ENCODE measurements around the gene PODXL. TPM values are rescaled to one million over a fixed set of nuclear protein-coding genes. Genes with fewer than 3 reads are reported as not detected.
A peak's percentile ranks its signal among the peaks of the same experiment; 100 is the strongest.

PODXL gene
- total and polyA plus RNA-seq, 2 experiments from 2014 or later: 220 to 727 TPM

DNA sequence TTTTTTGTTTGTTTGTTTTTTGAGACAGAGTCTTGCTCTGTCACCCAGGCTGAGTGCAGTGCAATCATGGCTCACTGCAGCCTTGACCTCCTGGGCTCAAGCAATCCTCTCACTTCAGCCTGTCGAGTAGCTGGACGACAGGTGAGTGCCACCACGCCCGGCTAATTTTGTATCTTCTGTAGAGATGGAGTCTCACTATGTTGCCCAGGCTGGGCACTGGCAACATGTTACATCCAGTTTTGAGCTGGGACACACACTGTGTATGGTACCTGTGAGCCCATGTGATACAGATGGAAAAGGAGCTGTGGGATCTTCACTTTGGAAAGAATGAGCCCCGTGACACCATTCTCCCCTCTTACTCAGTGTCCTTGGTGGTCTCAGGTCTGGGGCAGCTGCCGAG lies 40.4 kb upstream of the PODXL start (continued):
- TF ChIP-seq, protein P1, sequence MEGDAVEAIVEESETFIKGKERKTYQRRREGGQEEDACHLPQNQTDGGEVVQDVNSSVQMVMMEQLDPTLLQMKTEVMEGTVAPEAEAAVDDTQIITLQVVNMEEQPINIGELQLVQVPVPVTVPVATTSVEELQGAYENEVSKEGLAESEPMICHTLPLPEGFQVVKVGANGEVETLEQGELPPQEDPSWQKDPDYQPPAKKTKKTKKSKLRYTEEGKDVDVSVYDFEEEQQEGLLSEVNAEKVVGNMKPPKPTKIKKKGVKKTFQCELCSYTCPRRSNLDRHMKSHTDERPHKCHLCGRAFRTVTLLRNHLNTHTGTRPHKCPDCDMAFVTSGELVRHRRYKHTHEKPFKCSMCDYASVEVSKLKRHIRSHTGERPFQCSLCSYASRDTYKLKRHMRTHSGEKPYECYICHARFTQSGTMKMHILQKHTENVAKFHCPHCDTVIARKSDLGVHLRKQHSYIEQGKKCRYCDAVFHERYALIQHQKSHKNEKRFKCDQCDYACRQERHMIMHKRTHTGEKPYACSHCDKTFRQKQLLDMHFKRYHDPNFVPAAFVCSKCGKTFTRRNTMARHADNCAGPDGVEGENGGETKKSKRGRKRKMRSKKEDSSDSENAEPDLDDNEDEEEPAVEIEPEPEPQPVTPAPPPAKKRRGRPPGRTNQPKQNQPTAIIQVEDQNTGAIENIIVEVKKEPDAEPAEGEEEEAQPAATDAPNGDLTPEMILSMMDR (conservative IDR thresholded peaks at IDR 0.05; ENCODE audit: low read depth in 2 of 2): no peak
- TF ChIP-seq JUNB (IDR thresholded peaks at IDR 0.05; ENCODE audit: unreplicated experiment) (no peak), NANOG (IDR thresholded peaks at IDR 0.05; ENCODE audit: borderline replicate concordance) (no peak), ZNF331 (CRISPR knock-in tag; IDR thresholded peaks at IDR 0.05; ENCODE audit: low read depth) (no peak), POLR2AphosphoS5 (IDR thresholded peaks at IDR 0.05; ENCODE audit: low read depth) (no peak)
- TF ChIP-seq, protein P2, sequence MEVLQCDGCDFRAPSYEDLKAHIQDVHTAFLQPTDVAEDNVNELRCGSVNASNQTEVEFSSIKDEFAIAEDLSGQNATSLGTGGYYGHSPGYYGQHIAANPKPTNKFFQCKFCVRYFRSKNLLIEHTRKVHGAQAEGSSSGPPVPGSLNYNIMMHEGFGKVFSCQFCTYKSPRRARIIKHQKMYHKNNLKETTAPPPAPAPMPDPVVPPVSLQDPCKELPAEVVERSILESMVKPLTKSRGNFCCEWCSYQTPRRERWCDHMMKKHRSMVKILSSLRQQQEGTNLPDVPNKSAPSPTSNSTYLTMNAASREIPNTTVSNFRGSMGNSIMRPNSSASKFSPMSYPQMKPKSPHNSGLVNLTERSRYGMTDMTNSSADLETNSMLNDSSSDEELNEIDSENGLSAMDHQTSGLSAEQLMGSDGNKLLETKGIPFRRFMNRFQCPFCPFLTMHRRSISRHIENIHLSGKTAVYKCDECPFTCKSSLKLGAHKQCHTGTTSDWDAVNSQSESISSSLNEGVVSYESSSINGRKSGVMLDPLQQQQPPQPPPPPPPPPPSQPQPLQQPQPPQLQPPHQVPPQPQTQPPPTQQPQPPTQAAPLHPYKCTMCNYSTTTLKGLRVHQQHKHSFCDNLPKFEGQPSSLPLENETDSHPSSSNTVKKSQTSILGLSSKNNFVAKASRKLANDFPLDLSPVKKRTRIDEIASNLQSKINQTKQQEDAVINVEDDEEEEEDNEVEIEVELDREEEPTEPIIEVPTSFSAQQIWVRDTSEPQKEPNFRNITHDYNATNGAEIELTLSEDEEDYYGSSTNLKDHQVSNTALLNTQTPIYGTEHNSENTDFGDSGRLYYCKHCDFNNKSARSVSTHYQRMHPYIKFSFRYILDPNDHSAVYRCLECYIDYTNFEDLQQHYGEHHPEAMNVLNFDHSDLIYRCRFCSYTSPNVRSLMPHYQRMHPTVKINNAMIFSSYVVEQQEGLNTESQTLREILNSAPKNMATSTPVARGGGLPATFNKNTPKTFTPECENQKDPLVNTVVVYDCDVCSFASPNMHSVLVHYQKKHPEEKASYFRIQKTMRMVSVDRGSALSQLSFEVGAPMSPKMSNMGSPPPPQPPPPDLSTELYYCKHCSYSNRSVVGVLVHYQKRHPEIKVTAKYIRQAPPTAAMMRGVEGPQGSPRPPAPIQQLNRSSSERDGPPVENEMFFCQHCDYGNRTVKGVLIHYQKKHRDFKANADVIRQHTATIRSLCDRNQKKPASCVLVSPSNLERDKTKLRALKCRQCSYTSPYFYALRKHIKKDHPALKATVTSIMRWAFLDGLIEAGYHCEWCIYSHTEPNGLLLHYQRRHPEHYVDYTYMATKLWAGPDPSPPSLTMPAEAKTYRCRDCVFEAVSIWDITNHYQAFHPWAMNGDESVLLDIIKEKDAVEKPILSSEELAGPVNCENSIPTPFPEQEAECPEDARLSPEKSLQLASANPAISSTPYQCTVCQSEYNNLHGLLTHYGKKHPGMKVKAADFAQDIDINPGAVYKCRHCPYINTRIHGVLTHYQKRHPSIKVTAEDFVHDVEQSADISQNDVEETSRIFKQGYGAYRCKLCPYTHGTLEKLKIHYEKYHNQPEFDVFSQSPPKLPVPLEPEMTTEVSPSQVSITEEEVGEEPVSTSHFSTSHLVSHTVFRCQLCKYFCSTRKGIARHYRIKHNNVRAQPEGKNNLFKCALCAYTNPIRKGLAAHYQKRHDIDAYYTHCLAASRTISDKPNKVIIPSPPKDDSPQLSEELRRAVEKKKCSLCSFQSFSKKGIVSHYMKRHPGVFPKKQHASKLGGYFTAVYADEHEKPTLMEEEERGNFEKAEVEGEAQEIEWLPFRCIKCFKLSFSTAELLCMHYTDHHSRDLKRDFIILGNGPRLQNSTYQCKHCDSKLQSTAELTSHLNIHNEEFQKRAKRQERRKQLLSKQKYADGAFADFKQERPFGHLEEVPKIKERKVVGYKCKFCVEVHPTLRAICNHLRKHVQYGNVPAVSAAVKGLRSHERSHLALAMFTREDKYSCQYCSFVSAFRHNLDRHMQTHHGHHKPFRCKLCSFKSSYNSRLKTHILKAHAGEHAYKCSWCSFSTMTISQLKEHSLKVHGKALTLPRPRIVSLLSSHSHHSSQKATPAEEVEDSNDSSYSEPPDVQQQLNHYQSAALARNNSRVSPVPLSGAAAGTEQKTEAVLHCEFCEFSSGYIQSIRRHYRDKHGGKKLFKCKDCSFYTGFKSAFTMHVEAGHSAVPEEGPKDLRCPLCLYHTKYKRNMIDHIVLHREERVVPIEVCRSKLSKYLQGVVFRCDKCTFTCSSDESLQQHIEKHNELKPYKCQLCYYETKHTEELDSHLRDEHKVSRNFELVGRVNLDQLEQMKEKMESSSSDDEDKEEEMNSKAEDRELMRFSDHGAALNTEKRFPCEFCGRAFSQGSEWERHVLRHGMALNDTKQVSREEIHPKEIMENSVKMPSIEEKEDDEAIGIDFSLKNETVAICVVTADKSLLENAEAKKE (CRISPR knock-in tag; IDR thresholded peaks at IDR 0.05): no peak

DNA sequence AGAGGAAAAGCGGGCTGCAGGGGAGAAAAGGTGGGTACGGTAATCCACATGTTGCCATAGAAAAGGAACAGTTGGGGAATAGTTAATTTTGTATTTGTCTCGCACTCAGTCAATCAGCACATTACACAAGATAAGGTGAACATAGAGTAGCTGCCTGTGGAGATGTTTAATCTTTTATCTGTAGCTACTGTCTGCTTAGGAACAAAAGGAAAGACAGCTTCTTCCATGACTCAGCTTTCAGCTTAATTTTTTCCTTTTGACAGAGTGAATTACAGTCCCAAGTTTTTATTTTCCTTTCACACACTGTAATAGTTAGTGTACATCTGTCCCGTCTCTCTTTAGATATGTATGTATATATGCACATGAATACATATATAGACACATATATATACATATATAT lies 39.3 kb upstream of the PODXL start:
- Mint-ChIP-seq H3K27ac (peak overlapping the region; percentile 9; the same call in 1 of the 2 replicates), H3K9me3 (no peaks in the 10 kb centered on the region), H3K36me3 (ENCODE audit: low read depth) (no peaks in the 10 kb centered on the region), H3K27me3 (ENCODE audit: insufficient read depth, low read depth, poor library complexity) (peaks cover 10% of the 10 kb centered on the region), H3K4me3 (no peak overlapping the region), H3K4me1 (peaks cover 18% of the 10 kb centered on the region)
- no peaks in the 10 kb centered on the region for H3K9me2 ChIP-seq (ENCODE audit: insufficient read depth)
- H3K79me2 ChIP-seq (replicated peaks; ENCODE audit: insufficient read depth): no peaks in the 10 kb centered on the region
- H2AFZ ChIP-seq: no peak overlapping the region
- no peaks in the 10 kb centered on the region for H3K27me3 ChIP-seq (ENCODE audit: insufficient read depth)
- H4K20me1 ChIP-seq (replicated peaks; ENCODE audit: insufficient read depth): no peaks in the 10 kb centered on the region
- H3K4me1 ChIP-seq (ENCODE audit: insufficient read depth): no peaks in the 10 kb centered on the region; the same call in 1 of the 2 replicates
- no peaks in the 10 kb centered on the region for H3K36me3 ChIP-seq (ENCODE audit: insufficient read depth)
- DNase-seq (ENCODE audit: low spot score): no peak
- H3K27ac ChIP-seq (ENCODE audit: low read depth): no peak overlapping the region
- H3K4me3 ChIP-seq: no peak overlapping the region
- H3K4me2 ChIP-seq: no peak overlapping the region
- no peaks in the 10 kb centered on the region for H3F3A ChIP-seq (replicated peaks; ENCODE audit: low read depth)
- ATAC-seq: no peak
- TF ChIP-seq NANOG (IDR thresholded peaks at IDR 0.05; ENCODE audit: borderline replicate concordance) (no peak), POLR2AphosphoS5 (IDR thresholded peaks at IDR 0.05; ENCODE audit: low read depth) (no peak), ZNF114 (CRISPR knock-in tag; IDR thresholded peaks at IDR 0.05) (no peak), ZNF331 (CRISPR knock-in tag; IDR thresholded peaks at IDR 0.05; ENCODE audit: low read depth) (no peak), CREB1 (CRISPR knock-in tag; IDR thresholded peaks at IDR 0.05; ENCODE audit: low read depth) (no peak)
- TF ChIP-seq, protein P1 (conservative IDR thresholded peaks at IDR 0.05; ENCODE audit: low read depth in 2 of 2): no peak
- TF ChIP-seq, protein P3, sequence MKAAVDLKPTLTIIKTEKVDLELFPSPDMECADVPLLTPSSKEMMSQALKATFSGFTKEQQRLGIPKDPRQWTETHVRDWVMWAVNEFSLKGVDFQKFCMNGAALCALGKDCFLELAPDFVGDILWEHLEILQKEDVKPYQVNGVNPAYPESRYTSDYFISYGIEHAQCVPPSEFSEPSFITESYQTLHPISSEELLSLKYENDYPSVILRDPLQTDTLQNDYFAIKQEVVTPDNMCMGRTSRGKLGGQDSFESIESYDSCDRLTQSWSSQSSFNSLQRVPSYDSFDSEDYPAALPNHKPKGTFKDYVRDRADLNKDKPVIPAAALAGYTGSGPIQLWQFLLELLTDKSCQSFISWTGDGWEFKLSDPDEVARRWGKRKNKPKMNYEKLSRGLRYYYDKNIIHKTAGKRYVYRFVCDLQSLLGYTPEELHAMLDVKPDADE (IDR thresholded peaks at IDR 0.05): no peak
